ENCODE data around the gene TMEM72.

TMEM72 gene

DNA sequence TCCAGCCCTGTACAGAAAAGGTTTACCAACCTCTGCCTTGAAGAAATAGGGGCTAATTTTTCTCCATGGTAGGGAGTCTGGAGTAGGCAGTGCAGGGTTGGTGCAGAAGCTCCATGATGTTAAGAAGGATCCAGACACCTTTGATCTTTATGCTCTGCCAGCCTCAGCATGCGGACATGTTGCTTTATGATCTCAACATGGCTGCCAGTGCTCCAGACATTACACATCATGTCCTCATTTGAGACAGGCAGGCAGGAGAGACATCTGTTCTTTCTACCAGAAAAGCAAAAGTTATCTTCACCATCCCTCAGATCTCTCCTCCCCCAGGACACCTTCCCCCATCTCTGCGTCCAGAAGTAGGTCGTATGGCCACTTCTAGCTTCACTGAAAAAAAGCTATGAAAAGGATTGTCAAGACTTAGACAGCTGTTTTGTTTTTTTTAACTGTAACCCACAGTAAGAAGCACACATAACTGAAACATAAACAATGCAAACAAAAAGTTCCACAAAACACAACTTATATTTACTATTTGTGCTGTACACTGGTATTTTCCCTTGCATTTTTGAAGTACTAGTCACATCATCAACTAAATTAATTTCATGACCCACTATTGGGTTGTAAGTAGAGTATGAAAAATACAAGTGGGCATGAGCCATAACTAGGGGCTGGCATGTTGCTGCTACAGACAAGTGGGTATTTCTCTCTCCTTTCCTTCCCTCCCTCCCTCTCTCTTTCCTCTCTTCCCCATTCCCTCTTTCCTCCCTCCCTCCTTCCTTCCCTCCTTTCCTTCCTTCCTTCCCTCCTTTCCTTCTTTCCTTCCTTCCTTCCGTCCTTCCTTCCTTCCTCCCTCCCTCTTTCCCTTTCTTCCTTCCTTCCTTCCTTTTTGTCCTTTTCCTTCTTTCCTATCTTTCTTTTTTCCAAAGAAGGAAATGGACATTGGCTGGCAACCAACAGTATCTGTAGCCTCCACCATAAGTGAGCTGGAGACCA, 45.9 kb downstream of the TMEM72 start:
- no peaks in the 10 kb centered on the region for H3K9me3 ChIP-seq (ENCODE audit: control insufficient read depth in 2 of 2, low read length in 2 of 2)
- no peaks in the 10 kb centered on the region for H3K27me3 ChIP-seq (ENCODE audit: control insufficient read depth in 1 of 2, insufficient read depth in 2 of 2, low read length in 2 of 2)
- no peak overlapping the region for H3K27ac ChIP-seq (ENCODE audit: low read length)
- peaks cover 2 to 10% of the 10 kb centered on the region in 2 donors for H3K36me3 ChIP-seq (ENCODE audit: control insufficient read depth in 2 of 2, insufficient read depth in 2 of 2, low read length in 2 of 2)
- no peak overlapping the region for H3K9ac ChIP-seq (ENCODE audit: low read length in 2 of 2)
- H3K4me3 ChIP-seq (ENCODE audit: low read length in 2 of 2): no peak overlapping the region
- H3K4me1 ChIP-seq (ENCODE audit: control insufficient read depth, insufficient read depth, low read length): peaks cover 40% of the 10 kb centered on the region

DNA sequence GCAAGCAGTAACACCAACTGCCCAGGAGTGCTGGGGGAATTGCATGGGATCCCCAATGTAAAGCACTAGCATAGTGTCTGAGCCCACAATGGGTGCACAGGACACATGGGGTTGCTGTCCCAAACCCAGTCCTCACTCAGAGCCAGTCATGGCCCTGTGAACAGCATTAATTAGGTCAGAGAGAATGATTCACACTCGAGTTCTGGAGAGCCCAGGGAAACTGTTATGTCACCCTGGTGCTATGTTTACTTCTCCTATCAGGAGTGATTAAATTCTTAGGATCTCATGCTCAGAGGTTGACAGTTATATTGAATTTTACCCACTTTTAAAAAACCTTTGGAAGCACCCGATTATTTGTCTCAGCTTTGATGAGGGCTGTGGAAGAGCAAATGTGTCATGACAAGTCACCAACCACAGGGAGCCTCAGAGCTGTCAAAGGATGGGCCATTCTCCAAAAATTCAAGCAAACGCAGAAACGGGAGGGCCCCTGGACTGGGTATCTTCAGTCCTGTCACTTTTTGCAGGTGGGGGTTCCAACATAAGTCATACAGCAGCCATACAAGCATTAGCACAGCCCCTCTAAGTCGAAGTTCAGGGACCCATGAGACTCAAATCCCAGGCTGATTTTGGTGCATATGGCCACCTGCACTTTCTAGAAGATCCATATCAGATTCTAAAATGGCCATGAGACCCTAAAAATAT, 47.2 kb downstream of the TMEM72 start:
- H3K36me3 ChIP-seq (ENCODE audit: control insufficient read depth in 2 of 2, insufficient read depth in 2 of 2, low read length in 2 of 2): peaks cover 2 to 10% of the 10 kb centered on the region in 2 donors
- H3K9me3 ChIP-seq (ENCODE audit: control insufficient read depth in 2 of 2, low read length in 2 of 2): no peaks in the 10 kb centered on the region
- no peaks in the 10 kb centered on the region for H3K27me3 ChIP-seq (ENCODE audit: control insufficient read depth in 1 of 2, insufficient read depth in 2 of 2, low read length in 2 of 2)
- peak overlapping the region; percentile 70 to 75 for H3K9ac ChIP-seq (ENCODE audit: low read length in 2 of 2)
- H3K4me3 ChIP-seq (ENCODE audit: low read length in 2 of 2): peak overlapping the region; percentile 85 to 90
- H3K4me1 ChIP-seq (ENCODE audit: control insufficient read depth, insufficient read depth, low read length): peaks cover 54% of the 10 kb centered on the region
- H3K27ac ChIP-seq (ENCODE audit: low read length): peak overlapping the region; percentile 60

DNA sequence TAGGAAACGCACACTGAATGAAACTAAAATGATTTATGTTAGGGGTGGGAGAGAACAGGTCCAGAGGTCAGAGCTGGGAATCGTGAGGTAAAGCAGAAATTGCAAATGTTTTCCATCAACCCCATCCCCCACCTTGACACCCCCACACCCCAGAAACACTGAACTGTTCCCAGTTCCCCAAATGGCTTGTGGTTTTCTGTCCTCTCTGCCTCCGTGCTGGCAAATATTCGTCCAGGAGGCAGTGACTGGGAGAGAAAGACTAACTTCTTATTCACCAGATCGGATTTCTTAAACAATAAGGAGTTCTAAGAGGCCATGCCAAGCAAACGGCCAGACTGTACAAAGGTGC, 47.7 kb downstream of the TMEM72 start:
- Histone ChIP-seq H3K4me3 (ENCODE audit: low read length in 2 of 2) (peak overlapping the region; percentile 85 to 90), H3K36me3 (ENCODE audit: control insufficient read depth in 2 of 2, insufficient read depth in 2 of 2, low read length in 2 of 2) (peaks cover 2 to 10% of the 10 kb centered on the region in 2 donors), H3K9ac (ENCODE audit: low read length in 2 of 2) (peak overlapping the region; percentile 70 to 75), H3K27ac (ENCODE audit: low read length) (peak overlapping the region; percentile 60), H3K27me3 (ENCODE audit: control insufficient read depth in 1 of 2, insufficient read depth in 2 of 2, low read length in 2 of 2) (no peaks in the 10 kb centered on the region), H3K4me1 (ENCODE audit: control insufficient read depth, insufficient read depth, low read length) (peaks cover 58% of the 10 kb centered on the region), H3K9me3 (ENCODE audit: control insufficient read depth in 2 of 2, low read length in 2 of 2) (no peaks in the 10 kb centered on the region)

DNA sequence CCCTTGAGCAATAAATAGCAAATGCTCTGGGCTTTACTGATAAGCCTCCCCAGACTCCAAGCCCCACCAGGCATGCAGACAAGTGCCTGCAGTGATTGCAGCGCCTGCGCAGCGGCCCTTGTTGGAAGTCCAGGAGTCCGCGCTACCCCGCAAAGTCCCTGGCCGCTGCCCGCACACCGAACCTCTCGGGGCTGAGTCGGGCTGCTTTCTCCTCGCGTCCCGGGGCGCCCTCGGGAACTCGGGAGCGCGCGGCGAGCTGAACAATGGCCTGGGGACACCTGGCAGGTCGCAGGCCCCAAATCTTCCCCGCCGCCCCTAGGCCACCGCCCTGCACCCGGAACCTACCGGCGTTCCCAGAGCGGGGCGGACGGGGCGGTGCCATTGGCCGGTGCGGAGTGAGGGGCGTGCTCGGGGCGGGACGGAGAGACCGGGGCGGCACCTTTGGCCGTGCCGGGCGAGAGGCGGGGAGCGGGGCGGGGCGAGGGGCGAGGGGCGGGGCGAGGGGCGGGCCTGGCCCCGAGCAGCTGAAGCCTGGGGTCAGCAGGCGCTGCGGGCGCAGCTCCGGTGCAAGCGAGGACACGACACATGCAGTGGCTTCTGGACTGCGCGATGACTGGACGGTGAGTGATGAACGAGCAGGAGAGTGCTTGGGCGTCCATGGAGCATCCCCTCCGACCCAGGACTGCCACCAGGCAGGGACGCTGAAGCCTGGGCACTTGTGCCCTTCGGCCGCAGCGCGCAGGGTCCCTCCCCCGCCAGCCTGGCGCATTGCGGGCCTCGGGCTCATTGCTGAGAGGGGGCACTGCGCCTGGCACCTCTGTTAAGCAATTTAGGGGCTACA, 48.3 kb downstream of the TMEM72 start, which contains the start of gene RASSF4:
Gene RASSF4, plus strand, starts transcription at position 556 of the 841 bp plus-strand sequence. CDS start 10,401 bp downstream, outside the sequence.
- peaks cover 62% of the 10 kb centered on the region for H3K4me1 ChIP-seq (ENCODE audit: control insufficient read depth, insufficient read depth, low read length)
- H3K4me3 ChIP-seq (ENCODE audit: low read length in 2 of 2): peak within 1 kb of the TSS; percentile 90 to 91
- no peaks in the 10 kb centered on the region for H3K9me3 ChIP-seq (ENCODE audit: control insufficient read depth in 2 of 2, low read length in 2 of 2)
- H3K27ac ChIP-seq (ENCODE audit: low read length): peak within 1 kb of the TSS; percentile 60
- H3K27me3 ChIP-seq (ENCODE audit: control insufficient read depth in 1 of 2, insufficient read depth in 2 of 2, low read length in 2 of 2): no peaks in the 10 kb centered on the region
- peak within 1 kb of the TSS; percentile 70 to 75 for H3K9ac ChIP-seq (ENCODE audit: low read length in 2 of 2)
- peaks cover 2 to 10% of the 10 kb centered on the region in 2 donors for H3K36me3 ChIP-seq (ENCODE audit: control insufficient read depth in 2 of 2, insufficient read depth in 2 of 2, low read length in 2 of 2)

DNA sequence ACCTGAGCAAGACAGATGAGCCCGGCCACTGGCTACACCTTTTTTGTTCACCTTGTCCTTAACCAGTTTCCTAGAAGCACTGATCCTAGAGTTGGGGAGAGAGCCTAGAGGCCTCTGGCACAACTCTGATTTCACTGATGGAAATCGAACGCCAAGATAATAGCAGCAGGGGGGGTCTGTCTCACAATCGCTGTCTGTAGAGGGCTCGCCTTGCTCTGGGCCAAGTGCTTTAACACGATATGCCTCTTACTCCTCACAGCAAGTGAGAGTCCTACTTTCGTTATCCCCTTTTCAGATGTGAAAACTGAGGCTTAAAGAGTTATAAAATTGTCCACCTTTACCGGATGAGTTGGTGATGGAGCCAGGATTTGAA, 48.9 kb downstream of the TMEM72 start:
- H3K4me3 ChIP-seq (ENCODE audit: low read length in 2 of 2): peak overlapping the region; percentile 90 to 91
- H3K27me3 ChIP-seq (ENCODE audit: control insufficient read depth in 1 of 2, insufficient read depth in 2 of 2, low read length in 2 of 2): no peaks in the 10 kb centered on the region
- peaks cover 2 to 10% of the 10 kb centered on the region in 2 donors for H3K36me3 ChIP-seq (ENCODE audit: control insufficient read depth in 2 of 2, insufficient read depth in 2 of 2, low read length in 2 of 2)
- H3K27ac ChIP-seq (ENCODE audit: low read length): peak overlapping the region; percentile 37
- H3K4me1 ChIP-seq (ENCODE audit: control insufficient read depth, insufficient read depth, low read length): peaks cover 68% of the 10 kb centered on the region
- peak overlapping the region; percentile 60 to 69 for H3K9ac ChIP-seq (ENCODE audit: low read length in 2 of 2)
- no peaks in the 10 kb centered on the region for H3K9me3 ChIP-seq (ENCODE audit: control insufficient read depth in 2 of 2, low read length in 2 of 2)

DNA sequence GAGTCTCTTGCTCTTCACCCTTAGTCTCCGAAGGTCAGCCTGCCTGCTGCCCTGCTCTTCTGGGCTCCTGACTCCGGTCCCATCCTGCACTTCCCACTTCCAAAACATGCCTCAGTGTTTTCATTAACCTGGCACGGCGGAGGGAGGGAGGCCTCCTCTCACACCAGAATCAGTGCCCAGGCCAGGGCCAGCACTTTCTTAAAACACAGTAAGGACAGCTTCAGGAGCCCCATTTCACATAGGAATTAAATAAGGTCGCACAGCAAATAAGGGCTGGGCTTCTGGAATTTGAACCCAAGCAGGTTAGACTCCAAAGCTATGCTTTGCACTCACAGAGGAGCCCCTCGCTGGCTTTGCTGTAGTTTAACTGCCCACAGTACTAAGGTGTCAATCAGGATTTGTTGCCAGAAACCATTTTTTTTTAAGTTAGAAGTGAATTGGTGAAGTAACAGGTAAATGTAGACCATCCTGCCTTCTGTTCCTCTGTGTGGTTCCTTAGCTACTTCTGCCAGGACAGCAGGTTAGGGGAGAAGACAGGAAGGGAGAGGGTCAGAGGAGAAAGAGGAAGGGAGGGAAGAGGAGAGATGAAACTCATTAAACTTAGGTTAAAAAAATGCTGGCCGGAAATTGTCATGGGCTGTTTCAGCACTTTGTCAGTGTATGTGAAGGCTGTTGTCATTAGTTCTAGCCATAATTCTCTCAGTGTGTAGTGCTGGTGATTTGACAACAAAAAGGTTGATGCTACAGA, 49.5 kb downstream of the TMEM72 start:
- H3K27ac ChIP-seq (ENCODE audit: low read length): peak overlapping the region; percentile 37
- peak overlapping the region; percentile 60 to 69 for H3K9ac ChIP-seq (ENCODE audit: low read length in 2 of 2)
- no peaks in the 10 kb centered on the region for H3K9me3 ChIP-seq (ENCODE audit: control insufficient read depth in 2 of 2, low read length in 2 of 2)
- H3K4me3 ChIP-seq (ENCODE audit: low read length in 2 of 2): peak overlapping the region; percentile 90 to 91
- H3K36me3 ChIP-seq (ENCODE audit: control insufficient read depth in 2 of 2, insufficient read depth in 2 of 2, low read length in 2 of 2): peaks cover 2 to 7% of the 10 kb centered on the region in 2 donors
- H3K4me1 ChIP-seq (ENCODE audit: control insufficient read depth, insufficient read depth, low read length): peaks cover 70% of the 10 kb centered on the region
- H3K27me3 ChIP-seq (ENCODE audit: control insufficient read depth in 1 of 2, insufficient read depth in 2 of 2, low read length in 2 of 2): no peaks in the 10 kb centered on the region

DNA sequence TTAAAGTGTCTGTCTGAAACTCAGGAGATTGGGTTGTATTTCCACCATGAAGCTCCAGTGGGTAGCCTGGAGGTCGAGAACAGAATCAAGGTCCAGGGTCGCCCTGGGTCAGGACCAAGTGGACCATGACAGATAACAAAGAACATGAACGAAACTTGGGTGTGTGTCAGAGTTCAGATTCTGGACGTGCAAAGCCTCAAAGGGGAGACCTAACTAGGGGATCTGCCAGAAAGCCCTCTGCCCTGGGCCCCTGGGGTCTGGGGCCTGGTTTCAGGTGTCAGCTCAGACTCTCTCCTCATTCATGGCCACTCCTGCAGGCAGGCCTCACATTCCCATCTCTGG, 50.1 kb downstream of the TMEM72 start:
- H3K27ac ChIP-seq (ENCODE audit: low read length): no peak overlapping the region
- peak overlapping the region in 1 of 2 donors; percentile 90 for H3K4me3 ChIP-seq (ENCODE audit: low read length in 2 of 2)

DNA sequence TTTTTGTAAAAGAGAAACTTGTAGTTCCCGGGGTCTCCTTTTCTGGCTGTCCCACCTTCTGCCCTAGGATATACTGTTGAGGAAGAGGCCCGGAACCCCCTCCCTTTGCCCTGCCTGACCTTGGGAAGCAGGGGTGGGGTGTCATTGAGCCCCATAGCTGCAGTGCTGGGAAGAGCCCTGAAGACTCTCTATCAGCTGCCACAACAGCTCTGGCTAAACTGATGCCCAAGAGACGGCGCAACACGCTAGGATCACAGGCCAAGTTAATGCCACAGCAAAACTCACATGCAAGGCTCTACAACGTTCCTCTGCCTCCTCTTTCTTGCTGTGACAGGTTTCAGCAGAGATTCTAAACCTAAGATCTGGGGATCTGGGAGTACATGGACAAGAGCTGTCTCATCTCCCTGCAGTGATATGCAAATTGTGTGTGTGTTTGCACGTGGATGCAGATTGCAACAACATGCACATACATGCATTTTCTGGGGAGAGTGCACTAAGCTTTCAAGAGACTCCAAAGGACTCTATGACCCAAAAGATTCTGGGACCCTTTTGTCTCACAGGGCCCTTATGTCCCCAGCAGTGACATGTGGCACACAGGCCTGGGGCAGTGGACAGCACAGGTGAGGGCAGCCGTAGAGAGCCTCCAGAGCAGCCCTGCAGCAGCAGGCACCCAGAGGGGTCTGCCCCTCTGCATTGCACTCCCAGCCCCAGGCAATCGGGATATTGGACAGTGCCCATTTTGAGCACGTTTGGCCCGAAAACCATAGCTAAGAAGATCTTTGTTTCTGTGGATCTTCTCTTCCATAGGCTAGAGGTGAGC, 51.0 kb downstream of the TMEM72 start:
- Histone ChIP-seq H3K4me1 (ENCODE audit: control insufficient read depth, insufficient read depth, low read length) (peaks cover 75% of the 10 kb centered on the region), H3K9me3 (ENCODE audit: control insufficient read depth in 2 of 2, low read length in 2 of 2) (no peaks in the 10 kb centered on the region), H3K36me3 (ENCODE audit: control insufficient read depth in 2 of 2, insufficient read depth in 2 of 2, low read length in 2 of 2) (no peaks in the 10 kb centered on the region), H3K27me3 (ENCODE audit: control insufficient read depth in 1 of 2, insufficient read depth in 2 of 2, low read length in 2 of 2) (no peaks in the 10 kb centered on the region), H3K4me3 (ENCODE audit: low read length in 2 of 2) (peak overlapping the region in 1 of 2 donors; percentile 90), H3K9ac (ENCODE audit: low read length in 2 of 2) (no peak overlapping the region), H3K27ac (ENCODE audit: low read length) (no peak overlapping the region)

More for the DNA sequence above, 50.1 kb downstream of the TMEM72 start:
- Histone ChIP-seq H3K36me3 (ENCODE audit: control insufficient read depth in 2 of 2, insufficient read depth in 2 of 2, low read length in 2 of 2) (peaks cover 0 to 2% of the 10 kb centered on the region in 2 donors), H3K4me1 (ENCODE audit: control insufficient read depth, insufficient read depth, low read length) (peaks cover 68% of the 10 kb centered on the region), H3K9ac (ENCODE audit: low read length in 2 of 2) (peak overlapping the region; percentile 5 to 69), H3K9me3 (ENCODE audit: control insufficient read depth in 2 of 2, low read length in 2 of 2) (no peaks in the 10 kb centered on the region), H3K27me3 (ENCODE audit: control insufficient read depth in 1 of 2, insufficient read depth in 2 of 2, low read length in 2 of 2) (no peaks in the 10 kb centered on the region)

Data from stomach smooth muscle (tissue), 2 donors.